SJCRH30 (cell line): ENCODE data around the gene GATA3. TPM values are rescaled to one million over a fixed set of nuclear protein-coding genes. Genes with fewer than 3 reads are reported as not detected.

Experiments used
- DNase-seq, 2 experiments: peaks; one replicate each; pipeline ENCODE4 v3.0.0-alpha.2; 2015 to 2020
- H3K27ac ChIP-seq: fragments of 250-450 bp; sonication (Bioruptor Pico); 2 replicates; pipeline ENCODE4 v1.5.1; 2020; ENCODE audit warnings: mild to moderate bottlenecking, moderate library complexity
- H3K27me3 ChIP-seq: fragments of 250-450 bp; sonication (Bioruptor Pico); 2 replicates; pipeline ENCODE4 v1.5.1; 2020; ENCODE audit warnings: mild to moderate bottlenecking, moderate library complexity
- H3K36me3 ChIP-seq: fragments of 250-450 bp; sonication (Bioruptor Pico); 2 replicates; pipeline ENCODE4 v1.5.1; 2020; ENCODE audit warnings: mild to moderate bottlenecking, moderate library complexity
- H3K4me1 ChIP-seq: fragments of 250-450 bp; sonication (Bioruptor Pico); 2 replicates; pipeline ENCODE4 v1.5.1; 2020; ENCODE audit warnings: mild to moderate bottlenecking, moderate library complexity
- H3K4me3 ChIP-seq: fragments of 250-450 bp; sonication (Bioruptor Pico); 2 replicates; pipeline ENCODE4 v1.5.1; 2020; ENCODE audit warnings: mild to moderate bottlenecking, moderate library complexity
- H3K9me3 ChIP-seq: fragments of 250-450 bp; sonication (Bioruptor Pico); replicated peaks from 2 replicates; pipeline ENCODE4 v1.5.1; 2020; ENCODE audit warnings: mild to moderate bottlenecking, moderate library complexity
- total RNA-seq: library from RNA; depleted of rRNA; stranded (reverse); fragments of >200 nt; shearing (Covaris generic); gene quantifications from 2 replicates; pipeline ENCODE4 v1.2.3, GENCODE V29; 2014

Gene GATA3
- total RNA-seq, 1 experiment from 2014 or later, result 1.2 TPM

DNA sequence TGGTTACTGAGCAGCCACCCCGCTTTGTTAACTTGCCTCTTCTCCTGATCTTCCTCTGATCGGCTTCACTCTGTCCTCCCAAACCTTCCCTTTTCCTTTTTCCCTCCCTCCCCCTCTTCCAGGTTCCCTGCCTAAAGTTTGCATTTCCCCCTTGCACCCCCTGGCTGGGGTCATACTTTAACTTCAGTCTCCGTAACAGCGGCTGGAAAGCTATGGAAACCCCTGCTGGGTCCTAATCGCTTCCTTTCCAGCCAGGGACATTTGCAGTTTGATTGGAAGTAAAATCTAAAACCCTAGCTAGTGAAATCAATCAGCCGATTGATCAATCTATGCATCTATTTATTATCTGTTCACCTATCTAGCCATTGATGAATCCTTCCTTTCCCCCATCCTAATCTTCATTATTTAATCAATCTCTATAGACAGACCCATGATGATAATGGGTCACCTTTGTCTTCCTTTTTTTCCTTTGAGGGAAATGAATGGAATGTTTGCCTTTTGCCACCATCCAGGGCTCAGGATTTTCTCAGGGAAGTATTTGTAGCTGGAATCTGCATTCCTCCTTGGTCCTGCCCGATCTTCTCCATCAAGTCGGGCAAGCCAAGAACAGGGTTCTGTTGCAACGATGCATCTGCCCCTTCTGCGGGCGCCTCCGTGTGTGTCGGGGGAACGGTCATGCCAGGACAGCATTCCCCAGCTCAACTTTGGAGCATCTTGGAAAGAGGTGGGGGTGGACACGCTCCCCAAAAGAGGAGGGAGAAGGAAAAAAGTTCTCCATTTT, 8.8 kb downstream of the GATA3 start:
- DNase-seq, result no peak
- no peaks in the 10 kb centered on the region for H3K4me1 ChIP-seq
- no peaks in the 10 kb centered on the region for H3K9me3 ChIP-seq
- no peak overlapping the region for H3K4me3 ChIP-seq
- H3K27ac ChIP-seq, result no peak overlapping the region
- H3K27me3 ChIP-seq, result no peaks in the 10 kb centered on the region
- H3K36me3 ChIP-seq, result no peaks in the 10 kb centered on the region

DNA sequence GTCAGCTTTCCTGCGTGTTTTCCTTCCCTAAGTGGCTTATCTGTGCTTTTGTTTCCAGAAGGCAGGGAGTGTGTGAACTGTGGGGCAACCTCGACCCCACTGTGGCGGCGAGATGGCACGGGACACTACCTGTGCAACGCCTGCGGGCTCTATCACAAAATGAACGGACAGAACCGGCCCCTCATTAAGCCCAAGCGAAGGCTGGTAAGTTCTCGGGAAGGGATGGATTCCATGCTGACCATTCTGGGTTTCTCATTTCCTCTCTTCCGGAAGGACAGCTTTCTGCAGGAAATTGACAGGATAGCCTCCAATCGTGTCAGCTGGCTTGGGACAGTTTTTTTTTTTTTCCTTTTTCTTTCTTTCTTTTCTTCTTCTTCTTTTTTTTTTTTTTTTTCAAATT, 9.4 kb downstream of the GATA3 start:
- no peak for DNase-seq
- H3K4me1 ChIP-seq, result no peaks in the 10 kb centered on the region
- H3K36me3 ChIP-seq, result no peaks in the 10 kb centered on the region
- H3K4me3 ChIP-seq, result no peak overlapping the region
- no peak overlapping the region for H3K27ac ChIP-seq
- H3K9me3 ChIP-seq, result no peaks in the 10 kb centered on the region
- no peaks in the 10 kb centered on the region for H3K27me3 ChIP-seq

DNA sequence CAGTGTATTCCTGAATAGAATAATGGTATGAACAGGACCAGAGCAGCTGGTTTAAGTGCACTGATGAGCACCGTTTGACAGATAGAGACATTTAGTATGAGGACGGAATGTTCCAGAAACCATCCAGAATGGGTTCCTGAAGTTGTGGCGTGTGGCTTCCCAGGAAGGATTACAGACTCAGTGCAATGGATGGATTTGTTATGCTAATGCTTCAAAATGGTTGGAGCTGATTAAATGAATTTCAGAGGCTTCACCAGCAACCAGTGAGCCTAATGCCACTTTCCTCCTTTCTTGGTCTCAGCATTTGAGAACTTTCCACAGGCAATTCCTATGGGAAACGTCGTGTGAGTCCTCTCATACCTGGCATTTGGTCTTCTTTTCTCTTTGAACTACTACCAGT, 9.9 kb downstream of the GATA3 start:
- Histone ChIP-seq H3K4me3 (no peak overlapping the region), H3K36me3 (no peaks in the 10 kb centered on the region), H3K4me1 (no peaks in the 10 kb centered on the region), H3K9me3 (no peaks in the 10 kb centered on the region), H3K27me3 (no peaks in the 10 kb centered on the region), H3K27ac (no peak overlapping the region)
- DNase-seq, result no peak

DNA sequence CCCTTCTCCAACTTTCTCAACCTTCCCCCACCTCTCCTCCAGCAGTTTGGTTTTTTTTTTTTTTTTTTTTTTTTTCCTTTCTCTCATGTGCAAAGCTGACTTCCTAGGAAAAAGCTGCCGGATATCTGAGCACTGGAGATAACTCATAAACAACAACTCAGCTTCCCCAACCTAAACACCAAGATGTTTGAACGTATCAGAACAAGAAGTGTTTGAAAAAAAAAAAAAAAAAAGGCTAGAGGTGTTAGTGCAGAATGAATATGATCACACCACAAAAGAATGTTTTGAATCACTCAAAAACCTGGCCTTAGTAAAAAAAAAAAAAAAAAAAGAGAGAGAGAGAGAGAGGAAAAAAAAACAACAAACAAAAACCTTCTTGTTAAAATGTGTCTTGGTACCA, 11.2 kb downstream of the GATA3 start:
- Histone ChIP-seq H3K4me3 (no peak overlapping the region), H3K27ac (no peak overlapping the region), H3K4me1 (no peaks in the 10 kb centered on the region), H3K27me3 (no peaks in the 10 kb centered on the region), H3K9me3 (no peaks in the 10 kb centered on the region), H3K36me3 (no peaks in the 10 kb centered on the region)
- DNase-seq, result no peak

DNA sequence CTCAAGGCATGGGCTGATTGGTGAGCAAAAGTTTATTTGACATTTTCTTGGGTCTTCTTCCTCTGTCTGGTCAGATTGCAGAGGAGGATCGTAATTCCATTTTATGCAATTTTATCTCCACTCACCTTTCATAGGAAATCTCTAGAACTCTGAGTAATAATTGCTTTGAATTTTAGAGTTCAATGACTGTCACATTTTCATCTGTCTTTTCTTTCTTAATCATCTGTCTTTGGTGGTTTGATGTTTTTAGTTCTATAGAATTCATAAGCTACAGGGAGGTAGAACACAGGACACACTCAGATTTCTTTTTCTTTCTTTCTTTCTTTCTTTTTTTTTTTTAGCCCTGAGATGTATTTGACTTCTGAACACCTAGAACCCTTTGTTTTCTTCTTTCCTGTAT, 11.6 kb downstream of the GATA3 start:
- Histone ChIP-seq H3K36me3 (no peaks in the 10 kb centered on the region), H3K27ac (no peak overlapping the region), H3K4me1 (no peaks in the 10 kb centered on the region), H3K4me3 (no peak overlapping the region), H3K27me3 (no peaks in the 10 kb centered on the region), H3K9me3 (no peaks in the 10 kb centered on the region)
- DNase-seq, result no peak

DNA sequence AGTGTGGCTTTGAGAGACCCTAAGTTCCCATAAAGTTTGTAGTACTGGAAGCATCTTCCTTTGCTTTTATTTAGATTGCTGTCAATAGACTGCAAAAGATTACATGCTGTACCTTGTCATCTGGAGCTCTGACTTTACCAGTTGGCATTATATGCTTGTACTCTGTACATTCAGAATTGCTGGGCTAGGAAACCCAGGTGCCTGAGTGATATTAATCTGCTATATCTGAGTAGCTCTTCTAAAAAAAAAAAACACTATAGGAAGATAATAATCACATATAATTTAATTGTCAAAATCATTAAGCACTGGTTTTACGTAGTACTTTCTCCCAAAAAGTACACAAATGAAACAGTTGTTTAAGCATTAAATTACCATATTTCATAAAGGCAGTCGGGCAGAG, 12.3 kb downstream of the GATA3 start:
- no peak for DNase-seq
- H3K4me3 ChIP-seq, result no peak overlapping the region
- H3K4me1 ChIP-seq, result no peaks in the 10 kb centered on the region
- no peak overlapping the region for H3K27ac ChIP-seq
- H3K27me3 ChIP-seq, result no peaks in the 10 kb centered on the region
- H3K36me3 ChIP-seq, result no peaks in the 10 kb centered on the region
- H3K9me3 ChIP-seq, result no peaks in the 10 kb centered on the region

DNA sequence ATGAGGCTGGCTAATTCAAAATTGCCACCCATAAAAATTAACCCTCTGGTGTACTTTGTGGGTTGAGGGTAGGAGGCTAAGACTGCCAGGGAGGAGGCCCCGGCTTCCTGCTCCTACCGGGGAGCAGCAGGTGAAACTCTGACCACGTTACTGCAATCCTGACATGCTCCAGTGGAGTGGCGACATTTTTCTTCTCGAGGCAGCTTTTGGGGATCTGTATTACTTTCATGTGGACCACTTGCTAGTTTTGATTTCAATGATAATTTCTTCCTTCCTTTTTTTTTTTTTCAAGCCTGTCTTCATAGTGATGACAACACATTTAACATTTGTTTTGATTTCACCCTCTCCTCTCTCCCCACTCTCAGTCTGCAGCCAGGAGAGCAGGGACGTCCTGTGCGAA, 14.6 kb downstream of the GATA3 start:
- DNase-seq, result no peak
- no peaks in the 10 kb centered on the region for H3K36me3 ChIP-seq
- no peaks in the 10 kb centered on the region for H3K9me3 ChIP-seq
- H3K27ac ChIP-seq, result no peak overlapping the region
- no peak overlapping the region for H3K4me3 ChIP-seq
- H3K4me1 ChIP-seq, result no peaks in the 10 kb centered on the region
- H3K27me3 ChIP-seq, result no peaks in the 10 kb centered on the region

DNA sequence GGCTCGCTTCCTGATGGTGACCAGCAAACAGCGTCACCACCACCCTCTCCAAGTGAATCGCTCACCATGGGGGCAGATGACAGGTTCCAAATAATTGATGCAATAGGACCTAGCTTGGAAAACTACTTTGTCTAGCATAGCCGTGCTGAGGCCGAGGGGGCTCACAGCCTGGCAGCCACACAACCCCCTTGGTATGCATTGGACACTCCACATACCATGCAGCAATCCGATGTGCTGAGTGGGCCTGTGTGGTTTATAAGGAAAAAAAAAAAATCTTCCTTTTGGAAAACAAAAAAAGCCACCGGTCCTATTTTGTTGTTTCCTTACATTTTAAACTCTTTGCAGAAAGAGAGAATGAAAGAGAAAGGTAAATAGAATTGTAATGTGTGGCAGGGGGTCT, 15.1 kb downstream of the GATA3 start:
- H3K4me1 ChIP-seq, result no peaks in the 10 kb centered on the region
- no peaks in the 10 kb centered on the region for H3K36me3 ChIP-seq
- H3K9me3 ChIP-seq, result no peaks in the 10 kb centered on the region
- DNase-seq, result no peak
- no peak overlapping the region for H3K27ac ChIP-seq
- H3K4me3 ChIP-seq, result no peak overlapping the region
- H3K27me3 ChIP-seq, result no peaks in the 10 kb centered on the region

DNA sequence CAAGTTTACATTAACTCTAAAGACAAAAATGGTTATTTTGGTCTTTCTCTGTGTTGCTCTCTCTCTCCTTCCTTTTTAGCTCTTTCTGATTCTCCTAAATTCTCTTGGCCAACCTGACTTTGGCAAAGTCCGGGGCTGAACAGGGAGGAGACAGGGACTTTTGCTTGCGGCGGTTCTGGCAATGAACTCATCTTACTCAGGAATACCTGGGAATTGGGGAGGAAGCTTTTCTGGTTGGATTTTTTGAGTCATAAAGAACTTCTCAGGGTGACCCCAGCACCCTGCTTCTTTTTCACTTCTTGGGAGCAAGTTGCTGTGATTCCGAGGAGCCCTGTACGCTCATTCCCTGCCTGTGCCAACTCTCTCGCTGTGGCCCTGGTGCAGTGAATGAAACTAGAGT, 16.0 kb downstream of the GATA3 start:
- Histone ChIP-seq H3K9me3 (no peaks in the 10 kb centered on the region), H3K36me3 (no peaks in the 10 kb centered on the region), H3K27me3 (no peaks in the 10 kb centered on the region), H3K4me1 (no peaks in the 10 kb centered on the region), H3K4me3 (no peak overlapping the region), H3K27ac (no peak overlapping the region)
- no peak for DNase-seq

DNA sequence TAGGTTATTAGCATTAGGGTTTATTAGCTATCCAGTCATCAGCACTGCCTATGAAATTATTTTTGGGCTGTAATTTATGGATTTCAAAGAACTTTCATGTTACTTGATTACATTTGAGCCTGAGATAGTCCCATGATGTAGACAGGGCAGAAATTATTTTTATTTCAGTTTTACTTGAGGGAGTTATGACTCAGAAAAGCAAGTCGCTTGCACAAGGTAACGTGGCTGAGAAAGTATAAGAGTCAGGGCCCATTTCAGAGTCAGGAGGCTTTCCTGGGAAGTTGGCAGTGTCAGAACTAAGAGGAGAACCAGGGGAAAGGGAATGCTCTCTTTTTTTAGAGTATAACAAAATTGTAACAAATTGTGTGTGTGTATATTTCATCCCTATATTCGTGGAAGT, 16.5 kb downstream of the GATA3 start:
- Histone ChIP-seq H3K9me3 (no peaks in the 10 kb centered on the region), H3K4me1 (no peaks in the 10 kb centered on the region), H3K36me3 (no peaks in the 10 kb centered on the region), H3K4me3 (no peak overlapping the region), H3K27ac (no peak overlapping the region), H3K27me3 (no peaks in the 10 kb centered on the region)
- DNase-seq, result no peak

DNA sequence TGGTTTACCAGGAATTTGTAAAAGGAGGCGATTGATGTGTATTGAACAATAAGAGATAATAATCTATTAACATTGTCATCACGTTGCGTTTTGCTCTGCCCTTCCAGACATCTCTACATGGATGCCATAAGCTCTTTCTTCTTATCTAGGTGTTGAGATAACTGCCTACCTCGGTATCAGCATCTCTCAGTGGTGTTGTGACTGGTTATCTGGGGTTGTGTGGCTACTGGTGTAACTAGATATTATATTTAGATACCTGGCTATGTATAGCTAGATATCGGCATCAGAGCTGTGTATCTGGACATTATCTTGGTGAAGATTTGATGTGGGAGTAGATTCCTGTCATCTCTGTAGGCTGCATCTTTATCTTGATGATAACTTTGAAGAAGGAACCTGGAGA, 17.2 kb downstream of the GATA3 start:
- Histone ChIP-seq H3K27me3 (no peaks in the 10 kb centered on the region), H3K9me3 (no peaks in the 10 kb centered on the region), H3K4me3 (no peak overlapping the region), H3K36me3 (no peaks in the 10 kb centered on the region), H3K27ac (no peak overlapping the region), H3K4me1 (no peaks in the 10 kb centered on the region)
- DNase-seq, result no peak

DNA sequence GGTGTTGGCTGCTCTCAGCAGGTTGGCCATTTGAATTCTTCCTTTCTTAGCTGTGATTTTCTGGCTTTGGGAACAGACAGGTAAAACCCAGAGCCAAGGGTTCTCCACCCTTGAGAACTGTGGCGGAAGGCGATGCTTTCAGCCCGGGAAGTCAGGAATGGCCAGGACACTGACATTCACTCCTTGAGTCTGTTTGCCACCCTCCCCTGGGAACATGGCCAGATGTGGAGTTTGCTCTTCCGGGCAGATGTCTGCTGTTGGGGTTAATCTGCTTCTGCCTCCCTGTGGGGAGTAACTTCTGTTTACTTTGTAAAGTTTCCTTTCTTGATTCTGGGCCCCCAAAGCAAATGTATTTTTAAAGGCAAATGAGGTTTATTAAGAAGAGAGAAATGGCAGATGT, 17.7 kb downstream of the GATA3 start:
- no peak for DNase-seq
- H3K27ac ChIP-seq, result no peak overlapping the region
- no peak overlapping the region for H3K4me3 ChIP-seq
- no peaks in the 10 kb centered on the region for H3K4me1 ChIP-seq
- no peaks in the 10 kb centered on the region for H3K27me3 ChIP-seq
- no peaks in the 10 kb centered on the region for H3K36me3 ChIP-seq
- H3K9me3 ChIP-seq, result no peaks in the 10 kb centered on the region

DNA sequence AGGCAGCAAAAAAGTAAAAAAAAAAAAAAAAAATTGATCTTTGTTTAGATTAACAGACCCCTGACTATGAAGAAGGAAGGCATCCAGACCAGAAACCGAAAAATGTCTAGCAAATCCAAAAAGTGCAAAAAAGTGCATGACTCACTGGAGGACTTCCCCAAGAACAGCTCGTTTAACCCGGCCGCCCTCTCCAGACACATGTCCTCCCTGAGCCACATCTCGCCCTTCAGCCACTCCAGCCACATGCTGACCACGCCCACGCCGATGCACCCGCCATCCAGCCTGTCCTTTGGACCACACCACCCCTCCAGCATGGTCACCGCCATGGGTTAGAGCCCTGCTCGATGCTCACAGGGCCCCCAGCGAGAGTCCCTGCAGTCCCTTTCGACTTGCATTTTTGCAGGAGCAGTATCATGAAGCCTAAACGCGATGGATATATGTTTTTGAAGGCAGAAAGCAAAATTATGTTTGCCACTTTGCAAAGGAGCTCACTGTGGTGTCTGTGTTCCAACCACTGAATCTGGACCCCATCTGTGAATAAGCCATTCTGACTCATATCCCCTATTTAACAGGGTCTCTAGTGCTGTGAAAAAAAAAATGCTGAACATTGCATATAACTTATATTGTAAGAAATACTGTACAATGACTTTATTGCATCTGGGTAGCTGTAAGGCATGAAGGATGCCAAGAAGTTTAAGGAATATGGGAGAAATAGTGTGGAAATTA, 19.4 kb downstream of the GATA3 start:
- Histone ChIP-seq H3K36me3 (no peaks in the 10 kb centered on the region), H3K27me3 (no peaks in the 10 kb centered on the region), H3K27ac (no peak overlapping the region), H3K9me3 (no peaks in the 10 kb centered on the region), H3K4me1 (no peaks in the 10 kb centered on the region), H3K4me3 (no peak overlapping the region)
- no peak for DNase-seq

DNA sequence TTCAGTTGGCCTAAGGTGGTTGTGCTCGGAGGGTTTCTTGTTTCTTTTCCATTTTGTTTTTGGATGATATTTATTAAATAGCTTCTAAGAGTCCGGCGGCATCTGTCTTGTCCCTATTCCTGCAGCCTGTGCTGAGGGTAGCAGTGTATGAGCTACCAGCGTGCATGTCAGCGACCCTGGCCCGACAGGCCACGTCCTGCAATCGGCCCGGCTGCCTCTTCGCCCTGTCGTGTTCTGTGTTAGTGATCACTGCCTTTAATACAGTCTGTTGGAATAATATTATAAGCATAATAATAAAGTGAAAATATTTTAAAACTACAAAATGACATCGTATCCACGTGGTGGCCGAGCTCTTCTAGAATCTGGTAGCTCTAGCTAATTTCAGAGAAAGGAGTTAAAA, 20.4 kb downstream of the GATA3 start:
- Histone ChIP-seq H3K27me3 (no peaks in the 10 kb centered on the region), H3K36me3 (no peaks in the 10 kb centered on the region), H3K27ac (no peak overlapping the region), H3K4me3 (no peak overlapping the region), H3K9me3 (no peaks in the 10 kb centered on the region), H3K4me1 (no peaks in the 10 kb centered on the region)
- DNase-seq, result no peak

DNA sequence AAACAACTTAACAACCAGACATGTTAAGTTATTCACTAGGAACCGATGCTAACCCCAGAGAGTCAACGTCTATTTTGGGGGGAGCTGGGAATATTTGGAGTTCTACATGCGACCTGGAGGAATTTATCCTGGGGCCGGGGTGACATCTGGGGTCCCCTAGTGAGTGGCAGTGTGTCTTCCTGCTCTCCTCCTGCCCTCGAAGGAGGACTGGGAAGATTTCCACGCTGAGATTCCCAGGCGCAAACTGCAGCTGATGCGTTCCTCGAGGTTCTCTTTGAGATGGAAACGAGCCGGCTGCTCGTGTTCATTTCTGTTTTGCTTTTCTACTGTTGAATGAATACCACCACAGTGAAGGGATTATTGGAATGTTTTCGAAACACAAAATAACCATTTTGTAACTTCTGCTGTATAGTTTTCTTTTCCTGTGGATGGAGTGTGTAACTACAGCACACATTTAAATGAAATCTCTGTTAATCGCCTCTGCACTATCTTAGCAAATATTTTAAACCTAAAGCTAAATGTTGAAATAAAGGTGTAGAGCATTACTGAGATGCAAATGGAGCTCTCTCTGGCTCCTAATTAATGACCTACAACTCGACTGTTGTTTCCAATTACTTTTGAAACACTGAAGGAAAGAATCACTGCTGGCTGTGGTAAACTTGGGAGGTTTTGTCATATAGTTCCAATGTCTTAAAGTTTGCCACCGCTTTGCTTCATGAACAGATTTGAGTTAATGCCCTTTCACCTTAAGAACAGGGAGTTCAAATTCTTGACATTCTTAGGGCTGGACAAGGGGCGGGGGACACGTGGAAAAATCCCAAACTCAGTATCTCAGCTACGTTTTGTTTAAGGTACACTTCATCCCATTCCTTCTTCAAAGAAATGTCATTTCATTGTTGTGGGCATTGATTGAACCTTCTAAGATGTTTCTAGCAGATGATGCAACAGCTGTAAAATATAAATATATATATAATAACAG, 21.1 kb downstream of the GATA3 start:
- Histone ChIP-seq H3K4me3 (no peak overlapping the region), H3K27me3 (no peaks in the 10 kb centered on the region), H3K27ac (no peak overlapping the region), H3K9me3 (no peaks in the 10 kb centered on the region), H3K4me1 (no peaks in the 10 kb centered on the region), H3K36me3 (no peaks in the 10 kb centered on the region)
- no peak for DNase-seq
